CD14-positive monocyte (primary cell): Measurements from ENCODE around the gene LRRC55. TPM values are rescaled to one million over a fixed set of nuclear protein-coding genes. Genes with fewer than 3 reads are reported as not detected.

ENCODE experiments used
- DNase-seq, 3 donors: peaks; one replicate each; pipeline ENCODE4 v3.0.0-alpha.2; 2011 to 2022
- H2AFZ ChIP-seq: 2 replicates; pipeline ENCODE4 v1.6.0; 2012; ENCODE audit warnings: mild to moderate bottlenecking, low read depth, low read length, inconsistent platforms; ENCODE audit not compliant: insufficient read depth, poor library complexity, severe bottlenecking
- H3K27ac ChIP-seq, 2 donors: 1 replicate in 1 of 2; 2 replicates in 1 of 2; pipeline ENCODE4 v1.5.1; 2012 to 2013; ENCODE audit warnings: low read length in 2 of 2, control low read depth in 1 of 2, inconsistent platforms in 1 of 2, low read depth in 1 of 2, mild to moderate bottlenecking in 1 of 2
- H3K27me3 ChIP-seq, 2 donors: one replicate each; pipeline versions ENCODE4 v1.6.0 to v1.6.1; 2011 to 2013; ENCODE audit warnings: low read length in 2 of 2; ENCODE audit not compliant: control insufficient read depth in 2 of 2, insufficient read depth in 2 of 2
- H3K36me3 ChIP-seq, 2 donors: replicated peaks in 1 of 2; 1 replicate in 1 of 2; 2 replicates in 1 of 2; pipeline versions ENCODE4 v1.5.1 to v1.6.1; 2012 to 2013; ENCODE audit warnings: low read length in 2 of 2, control low read depth in 1 of 2, inconsistent platforms in 1 of 2, mild to moderate bottlenecking in 1 of 2; ENCODE audit not compliant: insufficient read depth in 2 of 2, control insufficient read depth in 1 of 2
- H3K4me1 ChIP-seq, 2 donors: 1 replicate in 1 of 2; 2 replicates in 1 of 2; pipeline versions ENCODE4 v1.5.1 to v1.6.1; 2012 to 2013; ENCODE audit warnings: low read length in 2 of 2, control low read depth in 1 of 2, inconsistent platforms in 1 of 2, mild to moderate bottlenecking in 1 of 2, moderate library complexity in 1 of 2; ENCODE audit not compliant: insufficient read depth in 2 of 2, control insufficient read depth in 1 of 2
- H3K4me2 ChIP-seq: replicated peaks from 2 replicates; pipeline ENCODE3; 2012; ENCODE audit warnings: low read length, moderate library complexity, mild to moderate bottlenecking; ENCODE audit not compliant: poor library complexity, severe bottlenecking; ENCODE audit errors: extremely low read depth
- H3K4me3 ChIP-seq, 3 experiments: fragments of 200-600 bp in 1 of 3; sonication (generic) in 1 of 3; replicated peaks in 1 of 3; 1 replicate in 2 of 3; 2 replicates in 1 of 3; pipeline ENCODE4 v1.5.1; 2011 to 2013; ENCODE audit warnings: low read length in 3 of 3, mild to moderate bottlenecking in 3 of 3, control low read depth in 2 of 3, low read depth in 2 of 3, inconsistent platforms in 1 of 3, moderate library complexity in 1 of 3
- H3K79me2 ChIP-seq: 2 replicates; pipeline ENCODE4 v1.6.0; 2012; ENCODE audit warnings: mild to moderate bottlenecking, control low read depth, inconsistent platforms, low read length, moderate library complexity; ENCODE audit not compliant: insufficient read depth
- H3K9ac ChIP-seq: 2 replicates; pipeline ENCODE4 v1.6.0; 2017; ENCODE audit warnings: low read length, mild to moderate bottlenecking; ENCODE audit not compliant: insufficient read depth, poor library complexity, severe bottlenecking
- H3K9me3 ChIP-seq, 2 donors: replicated peaks in 1 of 2; 1 replicate in 1 of 2; 2 replicates in 1 of 2; pipeline versions ENCODE4 v1.5.1 to v1.6.1; 2012 to 2013; ENCODE audit warnings: low read length in 2 of 2, control low read depth in 1 of 2; ENCODE audit not compliant: control insufficient read depth in 1 of 2, insufficient read depth in 1 of 2
- H4K20me1 ChIP-seq: 2 replicates; pipeline ENCODE4 v1.6.0; 2012; ENCODE audit warnings: mild to moderate bottlenecking, low read length, control low read depth, moderate library complexity; ENCODE audit not compliant: insufficient read depth
- H3K27ac Mint-ChIP-seq, 7 donors: one replicate each; pipeline ENCODE4 v1.8.0; 2020; ENCODE audit warnings: mild to moderate bottlenecking in 7 of 7, mixed read lengths in 7 of 7, moderate library complexity in 6 of 7, inconsistent platforms in 2 of 7
- H3K27me3 Mint-ChIP-seq, 3 donors: one replicate each; pipeline ENCODE4 v1.8.0; 2021 to 2022; ENCODE audit warnings: low read depth in 3 of 3, mild to moderate bottlenecking in 3 of 3, mixed read lengths in 3 of 3, moderate library complexity in 3 of 3, inconsistent platforms in 1 of 3
- H3K36me3 Mint-ChIP-seq, 2 donors: one replicate each; pipeline ENCODE4 v1.8.0; 2020; ENCODE audit warnings: mixed read lengths in 2 of 2, inconsistent platforms in 1 of 2, mild to moderate bottlenecking in 1 of 2
- H3K4me1 Mint-ChIP-seq: one replicate; pipeline ENCODE4 v1.8.0; 2020; ENCODE audit warnings: mild to moderate bottlenecking, mixed read lengths
- H3K4me3 Mint-ChIP-seq, 2 donors: one replicate each; pipeline ENCODE4 v1.8.0; 2020; ENCODE audit warnings: mild to moderate bottlenecking in 2 of 2, mixed read lengths in 2 of 2, moderate library complexity in 1 of 2
- H3K9me3 Mint-ChIP-seq, 7 donors: one replicate each; pipeline ENCODE4 v1.8.0; 2020 to 2022; ENCODE audit warnings: mixed read lengths in 7 of 7, mild to moderate bottlenecking in 6 of 7, moderate library complexity in 6 of 7, inconsistent platforms in 2 of 7
- WGBS: methylation state at CpG from one replicate; pipeline ENCODE4 v1.1.5; 2013; ENCODE audit warnings: missing lambda C conversion rate; ENCODE audit not compliant: insufficient coverage; 5-methylcytosine and 5-hydroxymethylcytosine counted together
- intact Hi-C, 2 donors: fragments of 100-400 bp; cut with micrococcal nuclease; formaldehyde crosslinking; loops; one replicate each; pipeline versions ENCODE4 v1.15.0 to v1.15.1; 2023
- polyA plus RNA-seq, 3 donors: library from polyadenylated mRNA; depleted of rRNA in 1 of 3; unstranded in 2 of 3; stranded (reverse) in 1 of 3; fragments of 300-500 nt in 2 of 3; fragments of >200 nt in 1 of 3; fragmentation: Illumina TruSeq in 2 of 3; gene quantifications; 1 replicate in 2 of 3; 2 replicates in 1 of 3; pipeline ENCODE4 v1.2.3, GENCODE V29; 2012 to 2021
- TF ChIP-seq, protein P1 (sequence below): fragments of 200-600 bp; IDR thresholded peaks from one replicate; pipeline ENCODE4 v1.8.0; 2022; ENCODE audit warnings: antibody characterized with exemption, mild to moderate bottlenecking

The LRRC55 gene
- polyA plus RNA-seq, 3 donors: not detected

- Histone ChIP-seq H3K27ac (no peak overlapping the region), H3K79me2 (no peaks in the 10 kb centered on the region), H3K4me1 (no peaks in the 10 kb centered on the region), H3K36me3 (no peaks in the 10 kb centered on the region), H3K27me3 (peaks cover 7 to 9% of the 10 kb centered on the region in 2 donors), H3K9ac (no peak overlapping the region), H4K20me1 (no peaks in the 10 kb centered on the region), H2AFZ (no peak overlapping the region), H3K9me3 (no peaks in the 10 kb centered on the region), H3K4me2 (no peak overlapping the region), H3K4me3 (no peak overlapping the region)
- WGBS: 74% methylated on average over 4 of the region's 6 CpGs
- intact Hi-C loops: no loop called here
- Mint-ChIP-seq H3K27me3 (peaks cover 11 to 19% (median 14%) of the 10 kb centered on the region in 3 donors), H3K9me3 (peaks cover 0 to 3% (median 0%) of the 10 kb centered on the region in 7 donors), H3K27ac (no peak overlapping the region), H3K4me3 (no peak overlapping the region), H3K4me1 (peaks cover 3% of the 10 kb centered on the region), H3K36me3 (no peaks in the 10 kb centered on the region)
- TF ChIP-seq, protein P1, sequence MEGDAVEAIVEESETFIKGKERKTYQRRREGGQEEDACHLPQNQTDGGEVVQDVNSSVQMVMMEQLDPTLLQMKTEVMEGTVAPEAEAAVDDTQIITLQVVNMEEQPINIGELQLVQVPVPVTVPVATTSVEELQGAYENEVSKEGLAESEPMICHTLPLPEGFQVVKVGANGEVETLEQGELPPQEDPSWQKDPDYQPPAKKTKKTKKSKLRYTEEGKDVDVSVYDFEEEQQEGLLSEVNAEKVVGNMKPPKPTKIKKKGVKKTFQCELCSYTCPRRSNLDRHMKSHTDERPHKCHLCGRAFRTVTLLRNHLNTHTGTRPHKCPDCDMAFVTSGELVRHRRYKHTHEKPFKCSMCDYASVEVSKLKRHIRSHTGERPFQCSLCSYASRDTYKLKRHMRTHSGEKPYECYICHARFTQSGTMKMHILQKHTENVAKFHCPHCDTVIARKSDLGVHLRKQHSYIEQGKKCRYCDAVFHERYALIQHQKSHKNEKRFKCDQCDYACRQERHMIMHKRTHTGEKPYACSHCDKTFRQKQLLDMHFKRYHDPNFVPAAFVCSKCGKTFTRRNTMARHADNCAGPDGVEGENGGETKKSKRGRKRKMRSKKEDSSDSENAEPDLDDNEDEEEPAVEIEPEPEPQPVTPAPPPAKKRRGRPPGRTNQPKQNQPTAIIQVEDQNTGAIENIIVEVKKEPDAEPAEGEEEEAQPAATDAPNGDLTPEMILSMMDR: no peak
- no peak for DNase-seq
Measured at GRCh38 chr11:57162179-57162898, 19.4 kb upstream of the LRRC55 start.

- no peaks in the 10 kb centered on the region for H3K79me2 ChIP-seq
- no peaks in the 10 kb centered on the region for H4K20me1 ChIP-seq
- peaks cover 11 to 14% (median 14%) of the 10 kb centered on the region in 3 donors for H3K27me3 Mint-ChIP-seq
- no peak overlapping the region for H3K4me2 ChIP-seq
- H3K4me3 ChIP-seq: no peak overlapping the region
- H3K36me3 ChIP-seq: no peaks in the 10 kb centered on the region
- intact Hi-C loops: no loop called here
- DNase-seq: no peak
- H3K4me3 Mint-ChIP-seq: no peak overlapping the region
- H2AFZ ChIP-seq: no peak overlapping the region
- H3K9me3 Mint-ChIP-seq: peaks cover 0 to 3% (median 0%) of the 10 kb centered on the region in 7 donors
- WGBS: 80% methylated on average over 5 of the region's 6 CpGs
- H3K9ac ChIP-seq: no peak overlapping the region
- TF ChIP-seq, protein P1: no peak
- H3K36me3 Mint-ChIP-seq: no peaks in the 10 kb centered on the region
- no peaks in the 10 kb centered on the region for H3K4me1 ChIP-seq
- H3K9me3 ChIP-seq: no peaks in the 10 kb centered on the region
- no peak overlapping the region for H3K27ac ChIP-seq
- H3K27ac Mint-ChIP-seq: no peak overlapping the region
- H3K27me3 ChIP-seq: peaks cover 7 to 9% of the 10 kb centered on the region in 2 donors
- H3K4me1 Mint-ChIP-seq: peaks cover 3% of the 10 kb centered on the region
Measured at GRCh38 chr11:57163160-57163868, 18.4 kb upstream of the LRRC55 start.
